ENCODE data around the gene TBC1D3B.

- no peak for TF ChIP-seq ZNF274 (IDR thresholded peaks at IDR 0.05; ENCODE audit: low read depth, low read length)
- no peak for TF ChIP-seq YY1 (IDR thresholded peaks at IDR 0.05; ENCODE audit: insufficient read depth, insufficient read length)
- no peak for TF ChIP-seq SUZ12 (IDR thresholded peaks at IDR 0.05; ENCODE audit: extremely low read depth, insufficient read depth, insufficient read length)
These were observed 22.5 kb upstream of the TBC1D3B start for GRCh38 chr17:36198831-36199465.
